Body of pancreas (tissue), 4 donors: Measurements from ENCODE around the gene HMGN3. TPM values are rescaled to one million over a fixed set of nuclear protein-coding genes. Genes with fewer than 3 reads are reported as not detected.

Experiments
- ATAC-seq: fragments of 150-250 bp; one replicate; pipeline ENCODE4 v1.9.1; 2016
- DNase-seq, 4 donors: peaks; one replicate each; pipeline ENCODE4 v3.0.0-alpha.2; 2019
- H3K27ac ChIP-seq, 4 donors: fragments of 200-600 bp; sonication (generic); 1 replicate in 3 of 4; 2 replicates in 1 of 4; pipeline versions ENCODE4 v1.5.1 to v1.6.1; 2016 to 2019; ENCODE audit warnings: mild to moderate bottlenecking in 1 of 4, mixed read lengths in 1 of 4, moderate library complexity in 1 of 4
- H3K27me3 ChIP-seq, 2 donors: fragments of 200-600 bp; sonication (generic); one replicate each; pipeline ENCODE4 v1.6.0; 2016; ENCODE audit warnings: mild to moderate bottlenecking in 1 of 2
- H3K36me3 ChIP-seq, 2 donors: fragments of 200-600 bp; sonication (generic); replicated peaks in 1 of 2; 2 replicates each; pipeline ENCODE4 v1.5.1; 2016; ENCODE audit warnings: low read depth in 2 of 2; ENCODE audit not compliant: insufficient read depth in 1 of 2
- H3K4me1 ChIP-seq: fragments of 200-600 bp; sonication (generic); one replicate; pipeline ENCODE4 v1.6.0; 2016
- H3K4me3 ChIP-seq, 2 donors: fragments of 200-600 bp; sonication (generic); 1 replicate in 1 of 2; 2 replicates in 1 of 2; pipeline ENCODE4 v1.5.1; 2016 to 2019
- H3K9me3 ChIP-seq, 3 donors: fragments of 200-600 bp; sonication (generic); 1 replicate in 2 of 3; 2 replicates in 1 of 3; pipeline ENCODE4 v1.5.1; 2016
- POLR2A ChIP-seq, 3 donors: fragments of 450-650 bp; IDR thresholded peaks; one replicate each; pipeline ENCODE4 v1.6.1; 2016; ENCODE audit warnings: antibody characterized with exemption in 3 of 3, mild to moderate bottlenecking in 2 of 3
- WGBS, 2 donors: methylation state at CpG; one replicate each; pipeline ENCODE4 v1.1.5; 2017; 5-methylcytosine and 5-hydroxymethylcytosine counted together
- intact Hi-C: fragments of 100-400 bp; cut with DNase I; formaldehyde crosslinking; loops from one replicate; pipeline ENCODE4 v1.15.1; 2023
- total RNA-seq, 2 donors: library from RNA; depleted of rRNA; stranded (reverse); fragments of >200 nt; gene quantifications; one replicate each; pipeline ENCODE4 v1.1.0, GENCODE V29; 2016
- TF ChIP-seq, protein P1 (sequence below), 7 experiments: fragments of 450-650 bp in 4 of 7; fragments of 200-600 bp in 3 of 7; sonication (generic) in 3 of 7; IDR thresholded peaks; one replicate each; pipeline ENCODE4 v1.5.1; 2016 to 2019; ENCODE audit warnings: antibody characterized with exemption in 7 of 7

HMGN3 gene
- total RNA-seq, 2 donors from 2014 or later, result 36.1 to 78.1 TPM

DNA sequence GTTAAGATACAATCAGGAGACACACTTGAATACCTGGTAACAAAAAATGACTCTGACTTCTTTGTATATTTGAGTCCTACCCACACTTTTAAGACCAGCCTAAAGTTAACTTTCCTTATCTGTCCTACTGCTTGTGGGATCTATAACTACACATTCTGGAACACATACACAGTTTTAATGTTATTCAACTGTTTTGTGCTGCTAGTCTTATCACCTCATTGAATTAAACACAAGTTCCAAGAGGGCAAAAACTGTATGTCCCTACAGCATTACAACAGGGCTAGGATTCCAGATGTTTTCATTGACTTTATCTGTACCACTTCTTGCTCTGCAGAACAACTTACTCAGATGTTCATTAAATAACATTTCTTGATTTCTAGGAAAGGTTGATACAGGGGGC, 2.8 kb downstream of the HMGN3 start:
- no peak overlapping the region for H3K27ac ChIP-seq
- H3K27me3 ChIP-seq, result no peaks in the 10 kb centered on the region
- no peaks in the 10 kb centered on the region for H3K9me3 ChIP-seq
- no peaks in the 10 kb centered on the region for H3K36me3 ChIP-seq
- peaks cover 21% of the 10 kb centered on the region for H3K4me1 ChIP-seq
- DNase-seq, result no peak
- intact Hi-C loops, result no loop called here
- TF ChIP-seq POLR2A (IDR thresholded peaks at IDR 0.05), result no peak
- TF ChIP-seq, protein P1, sequence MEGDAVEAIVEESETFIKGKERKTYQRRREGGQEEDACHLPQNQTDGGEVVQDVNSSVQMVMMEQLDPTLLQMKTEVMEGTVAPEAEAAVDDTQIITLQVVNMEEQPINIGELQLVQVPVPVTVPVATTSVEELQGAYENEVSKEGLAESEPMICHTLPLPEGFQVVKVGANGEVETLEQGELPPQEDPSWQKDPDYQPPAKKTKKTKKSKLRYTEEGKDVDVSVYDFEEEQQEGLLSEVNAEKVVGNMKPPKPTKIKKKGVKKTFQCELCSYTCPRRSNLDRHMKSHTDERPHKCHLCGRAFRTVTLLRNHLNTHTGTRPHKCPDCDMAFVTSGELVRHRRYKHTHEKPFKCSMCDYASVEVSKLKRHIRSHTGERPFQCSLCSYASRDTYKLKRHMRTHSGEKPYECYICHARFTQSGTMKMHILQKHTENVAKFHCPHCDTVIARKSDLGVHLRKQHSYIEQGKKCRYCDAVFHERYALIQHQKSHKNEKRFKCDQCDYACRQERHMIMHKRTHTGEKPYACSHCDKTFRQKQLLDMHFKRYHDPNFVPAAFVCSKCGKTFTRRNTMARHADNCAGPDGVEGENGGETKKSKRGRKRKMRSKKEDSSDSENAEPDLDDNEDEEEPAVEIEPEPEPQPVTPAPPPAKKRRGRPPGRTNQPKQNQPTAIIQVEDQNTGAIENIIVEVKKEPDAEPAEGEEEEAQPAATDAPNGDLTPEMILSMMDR (IDR thresholded peaks at IDR 0.05), result no peak
- no peak for ATAC-seq
- no peak overlapping the region for H3K4me3 ChIP-seq

DNA sequence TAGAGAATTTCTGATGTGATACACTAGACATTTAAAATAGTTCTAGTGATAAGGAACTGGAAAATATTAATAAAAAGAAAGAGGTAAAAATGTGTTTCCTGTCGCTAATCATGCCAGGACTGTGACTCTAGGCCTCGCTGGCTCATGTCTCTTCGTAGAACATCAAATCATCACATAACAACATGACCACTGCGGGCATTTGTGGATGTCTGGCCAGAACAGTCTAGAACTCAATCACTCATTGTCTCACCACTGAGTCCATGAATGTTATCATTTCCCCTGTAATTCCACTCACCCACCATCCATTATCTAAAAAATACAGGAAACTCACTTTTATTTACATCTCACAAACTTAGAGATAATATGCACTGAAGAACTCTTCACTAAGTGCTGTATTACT, 3.4 kb downstream of the HMGN3 start:
- TF ChIP-seq POLR2A (IDR thresholded peaks at IDR 0.05), result no peak
- TF ChIP-seq, protein P1 (IDR thresholded peaks at IDR 0.05), result no peak
- intact Hi-C loops, result no loop called here
- Histone ChIP-seq H3K27ac (no peak overlapping the region), H3K9me3 (no peaks in the 10 kb centered on the region), H3K4me1 (peaks cover 22% of the 10 kb centered on the region), H3K27me3 (no peaks in the 10 kb centered on the region), H3K36me3 (no peaks in the 10 kb centered on the region), H3K4me3 (no peak overlapping the region)
- ATAC-seq, result no peak
- 83 to 92% methylated on average over 4 of the region's 4 CpGs for WGBS, 2 donors
- DNase-seq, result no peak

DNA sequence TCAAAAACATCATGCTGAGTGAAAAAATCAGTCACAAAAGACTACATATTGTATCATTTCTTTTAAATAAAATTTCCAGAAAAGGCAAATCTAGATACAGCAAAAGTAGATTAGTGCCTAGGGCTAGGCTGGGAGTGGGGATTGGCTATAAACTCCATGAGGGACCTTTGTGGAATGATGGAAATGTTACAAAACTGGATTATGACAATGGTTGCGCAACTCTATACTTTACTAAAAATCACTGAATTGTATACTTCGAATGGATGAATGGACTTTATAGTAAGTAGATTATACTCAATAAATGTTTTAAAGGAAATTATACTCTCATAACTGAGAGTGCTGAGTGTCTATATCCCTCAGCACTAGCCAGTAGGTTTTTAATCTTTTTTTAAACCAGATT, 4.3 kb downstream of the HMGN3 start:
- WGBS, 2 donors, result 69 to 71% methylated on average over 2 of the region's 2 CpGs
- Histone ChIP-seq H3K36me3 (no peaks in the 10 kb centered on the region), H3K4me1 (peaks cover 24% of the 10 kb centered on the region), H3K27ac (no peak overlapping the region), H3K27me3 (no peaks in the 10 kb centered on the region), H3K9me3 (no peaks in the 10 kb centered on the region), H3K4me3 (no peak overlapping the region)
- no peak for ATAC-seq
- no peak for DNase-seq
- TF ChIP-seq, protein P1 (IDR thresholded peaks at IDR 0.05), result no peak
- TF ChIP-seq POLR2A (IDR thresholded peaks at IDR 0.05), result no peak
- intact Hi-C loops, result no loop called here

DNA sequence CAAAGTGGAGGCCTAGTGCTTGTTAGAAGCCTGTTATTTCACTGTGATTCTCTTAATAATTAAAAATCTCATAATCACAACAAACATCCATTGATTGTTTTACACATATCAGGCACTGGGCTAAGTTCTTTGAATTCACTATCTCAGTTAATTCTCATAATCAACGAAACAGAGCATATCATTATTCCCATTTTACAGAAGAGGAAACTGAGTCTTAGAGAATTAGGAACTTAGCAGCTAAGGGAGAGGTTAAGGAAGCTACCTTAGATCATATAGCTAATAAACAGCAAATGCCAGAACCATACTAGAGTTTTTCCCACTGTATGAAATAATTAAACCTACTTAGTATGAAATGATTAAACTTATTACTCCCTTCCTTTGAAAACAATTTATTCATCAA, 7.0 kb downstream of the HMGN3 start:
- intact Hi-C loops, result no loop called here
- Histone ChIP-seq H3K4me1 (peaks cover 30% of the 10 kb centered on the region), H3K27me3 (no peaks in the 10 kb centered on the region), H3K4me3 (no peak overlapping the region), H3K27ac (no peak overlapping the region), H3K9me3 (no peaks in the 10 kb centered on the region), H3K36me3 (no peaks in the 10 kb centered on the region)
- WGBS, 2 donors, result 87 to 89% methylated on average over 1 of the region's 1 CpG
- no peak for DNase-seq
- TF ChIP-seq POLR2A (IDR thresholded peaks at IDR 0.05), result no peak
- TF ChIP-seq, protein P1 (IDR thresholded peaks at IDR 0.05), result no peak
- ATAC-seq, result no peak

DNA sequence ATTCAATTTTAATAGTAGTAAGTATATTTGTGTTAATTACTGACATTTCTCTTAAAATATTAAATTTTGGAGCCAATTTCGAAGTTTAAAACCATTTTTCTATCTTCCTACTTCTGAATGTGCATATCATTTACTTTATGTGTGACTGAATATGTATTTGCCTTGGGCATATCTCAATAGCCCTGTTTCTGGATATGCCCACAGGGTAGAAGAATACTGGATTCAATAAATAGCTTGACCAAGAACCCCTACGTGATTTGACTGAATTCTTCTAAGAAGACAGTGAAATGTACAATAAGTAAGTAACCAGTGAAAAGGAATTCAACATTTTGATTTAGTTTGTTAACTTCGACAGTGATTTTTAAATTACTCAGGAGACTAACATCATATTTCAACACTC, 7.8 kb downstream of the HMGN3 start:
- DNase-seq, result no peak
- Histone ChIP-seq H3K36me3 (no peaks in the 10 kb centered on the region), H3K4me3 (no peak overlapping the region), H3K27me3 (no peaks in the 10 kb centered on the region), H3K9me3 (no peaks in the 10 kb centered on the region), H3K4me1 (peaks cover 23% of the 10 kb centered on the region), H3K27ac (no peak overlapping the region)
- 79 to 85% methylated on average over 3 of the region's 3 CpGs for WGBS, 2 donors
- TF ChIP-seq, protein P1 (IDR thresholded peaks at IDR 0.05), result no peak
- no peak for TF ChIP-seq POLR2A (IDR thresholded peaks at IDR 0.05)
- no peak for ATAC-seq
- intact Hi-C loops, result no loop called here
